ENCODE measurements around the gene CNTN1.

DNA sequence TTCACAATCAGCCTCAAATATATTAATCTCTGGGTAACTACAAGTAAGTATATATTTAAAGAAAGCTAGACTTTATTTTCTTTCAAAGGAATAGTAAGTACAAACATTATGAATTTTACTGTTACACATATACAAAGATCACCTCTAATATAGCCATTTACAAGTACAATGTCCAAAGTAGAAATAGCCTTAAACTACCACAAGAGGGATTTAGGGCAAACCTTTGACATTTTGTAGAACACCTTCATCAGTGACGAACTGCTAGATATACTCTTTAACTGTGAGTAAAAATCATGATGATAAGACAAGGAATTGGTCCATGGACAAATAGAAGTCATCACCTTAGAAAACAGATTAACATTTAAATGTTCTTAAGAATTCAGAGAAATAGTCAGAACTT lies 69.8 kb downstream of the CNTN1 start:
- TF ChIP-seq, protein P1, sequence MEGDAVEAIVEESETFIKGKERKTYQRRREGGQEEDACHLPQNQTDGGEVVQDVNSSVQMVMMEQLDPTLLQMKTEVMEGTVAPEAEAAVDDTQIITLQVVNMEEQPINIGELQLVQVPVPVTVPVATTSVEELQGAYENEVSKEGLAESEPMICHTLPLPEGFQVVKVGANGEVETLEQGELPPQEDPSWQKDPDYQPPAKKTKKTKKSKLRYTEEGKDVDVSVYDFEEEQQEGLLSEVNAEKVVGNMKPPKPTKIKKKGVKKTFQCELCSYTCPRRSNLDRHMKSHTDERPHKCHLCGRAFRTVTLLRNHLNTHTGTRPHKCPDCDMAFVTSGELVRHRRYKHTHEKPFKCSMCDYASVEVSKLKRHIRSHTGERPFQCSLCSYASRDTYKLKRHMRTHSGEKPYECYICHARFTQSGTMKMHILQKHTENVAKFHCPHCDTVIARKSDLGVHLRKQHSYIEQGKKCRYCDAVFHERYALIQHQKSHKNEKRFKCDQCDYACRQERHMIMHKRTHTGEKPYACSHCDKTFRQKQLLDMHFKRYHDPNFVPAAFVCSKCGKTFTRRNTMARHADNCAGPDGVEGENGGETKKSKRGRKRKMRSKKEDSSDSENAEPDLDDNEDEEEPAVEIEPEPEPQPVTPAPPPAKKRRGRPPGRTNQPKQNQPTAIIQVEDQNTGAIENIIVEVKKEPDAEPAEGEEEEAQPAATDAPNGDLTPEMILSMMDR (IDR thresholded peaks at IDR 0.05): no peak
- no peak for TF ChIP-seq POLR2A (IDR thresholded peaks at IDR 0.05)
